Lower leg skin (tissue), 4 donors: ENCODE results near the gene THAP9. TPM values are rescaled to one million over a fixed set of nuclear protein-coding genes. Genes with fewer than 3 reads are reported as not detected.

Source experiments
- DNase-seq, 2 donors: peaks; one replicate each; pipeline ENCODE4 v3.0.0-alpha.2; 2019; ENCODE audit warnings: low spot score in 2 of 2
- H3K4me3 ChIP-seq: fragments of 200-600 bp; sonication (generic); 2 replicates; pipeline ENCODE4 v1.5.1; 2017; ENCODE audit warnings: mild to moderate bottlenecking, low read depth; ENCODE audit not compliant: poor library complexity, severe bottlenecking
- POLR2A ChIP-seq, 2 donors: fragments of 450-650 bp; IDR thresholded peaks; one replicate each; pipeline ENCODE4 v1.6.1; 2016 to 2017; ENCODE audit warnings: antibody characterized with exemption in 2 of 2, mild to moderate bottlenecking in 1 of 2, moderate library complexity in 1 of 2
- WGBS, 2 donors: methylation state at CpG; one replicate each; pipeline ENCODE4 v1.1.5; 2018; 5-methylcytosine and 5-hydroxymethylcytosine counted together
- intact Hi-C: fragments of 100-400 bp; cut with DNase I; formaldehyde crosslinking; loops from one replicate; pipeline ENCODE4 v1.15.0; 2023; ENCODE audit warnings: low total_unique reads
- total RNA-seq, 4 donors: library from RNA; depleted of rRNA; stranded (reverse); fragments of >200 nt; gene quantifications; one replicate each; pipeline ENCODE4 v1.1.0, GENCODE V29; 2016
- TF ChIP-seq, protein P1 (sequence below), 3 donors: fragments of 450-650 bp; IDR thresholded peaks; one replicate each; pipeline ENCODE4 v1.5.1; 2016; ENCODE audit warnings: antibody characterized with exemption in 3 of 3, mild to moderate bottlenecking in 3 of 3, moderate library complexity in 2 of 3

The THAP9 gene
- total RNA-seq, 4 donors from 2014 or later: 3.2 to 3.8 (median 3.5) TPM

- DNase-seq: no peak
- TF ChIP-seq POLR2A (IDR thresholded peaks at IDR 0.05): no peak
- TF ChIP-seq, protein P1, sequence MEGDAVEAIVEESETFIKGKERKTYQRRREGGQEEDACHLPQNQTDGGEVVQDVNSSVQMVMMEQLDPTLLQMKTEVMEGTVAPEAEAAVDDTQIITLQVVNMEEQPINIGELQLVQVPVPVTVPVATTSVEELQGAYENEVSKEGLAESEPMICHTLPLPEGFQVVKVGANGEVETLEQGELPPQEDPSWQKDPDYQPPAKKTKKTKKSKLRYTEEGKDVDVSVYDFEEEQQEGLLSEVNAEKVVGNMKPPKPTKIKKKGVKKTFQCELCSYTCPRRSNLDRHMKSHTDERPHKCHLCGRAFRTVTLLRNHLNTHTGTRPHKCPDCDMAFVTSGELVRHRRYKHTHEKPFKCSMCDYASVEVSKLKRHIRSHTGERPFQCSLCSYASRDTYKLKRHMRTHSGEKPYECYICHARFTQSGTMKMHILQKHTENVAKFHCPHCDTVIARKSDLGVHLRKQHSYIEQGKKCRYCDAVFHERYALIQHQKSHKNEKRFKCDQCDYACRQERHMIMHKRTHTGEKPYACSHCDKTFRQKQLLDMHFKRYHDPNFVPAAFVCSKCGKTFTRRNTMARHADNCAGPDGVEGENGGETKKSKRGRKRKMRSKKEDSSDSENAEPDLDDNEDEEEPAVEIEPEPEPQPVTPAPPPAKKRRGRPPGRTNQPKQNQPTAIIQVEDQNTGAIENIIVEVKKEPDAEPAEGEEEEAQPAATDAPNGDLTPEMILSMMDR (IDR thresholded peaks at IDR 0.05): no peak
- intact Hi-C loops: no loop called here
- H3K4me3 ChIP-seq: peak overlapping the region; percentile 82
- WGBS, 2 donors: 0 to 1% methylated on average over 14 of the region's 14 CpGs
Measured at GRCh38 chr4:82900066-82900410, 497 bp upstream of the THAP9 start.

DNA sequence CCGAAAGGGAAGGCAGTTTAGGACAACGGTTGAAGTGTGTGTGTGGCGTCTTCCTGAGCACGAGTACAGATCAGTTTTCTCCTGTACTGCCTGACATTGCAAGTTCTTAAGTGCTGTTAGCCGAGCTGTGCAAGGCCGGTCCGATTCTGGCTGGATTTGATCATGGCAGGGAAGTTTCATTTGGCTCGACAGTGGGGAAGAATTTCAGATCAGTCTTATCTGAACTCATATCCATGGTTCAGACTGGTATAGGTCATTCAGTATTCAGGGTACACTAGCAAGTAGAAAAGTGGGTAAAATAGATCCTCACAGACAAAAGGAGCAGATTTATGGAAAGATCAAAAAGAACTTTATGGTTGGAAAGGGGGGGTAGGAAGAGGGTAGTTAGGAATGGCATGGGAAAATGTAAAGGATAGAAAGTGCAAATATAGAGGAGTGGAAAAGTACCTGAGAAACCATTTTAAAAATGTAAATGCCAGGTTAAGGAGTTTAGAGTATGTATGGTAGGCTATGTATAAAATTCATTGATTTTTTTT is 716 bp downstream of the THAP9 start:
- intact Hi-C loops: no loop called here
- H3K4me3 ChIP-seq: peak overlapping the region; percentile 58

DNA sequence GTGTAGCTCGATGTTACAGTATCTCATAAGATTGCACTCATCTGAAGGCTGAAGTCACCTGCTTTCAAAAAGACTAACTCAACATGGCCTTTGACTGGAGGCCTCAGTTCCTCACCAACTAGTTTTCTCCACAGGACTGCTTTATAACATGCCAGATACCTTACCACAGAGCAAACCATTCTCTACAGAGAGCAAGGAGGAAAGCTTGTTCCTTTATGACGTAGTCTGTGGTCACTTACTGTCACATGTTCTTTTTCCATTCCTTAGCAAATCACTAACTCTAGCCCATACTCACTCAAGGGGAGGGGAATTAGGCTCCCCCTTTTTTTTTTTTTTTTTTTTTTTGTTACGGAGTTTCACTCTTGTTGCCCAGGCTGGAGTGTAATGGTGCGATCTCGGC is 3.2 kb downstream of the THAP9 start:
- intact Hi-C loops: no loop called here
- 92 to 94% methylated on average over 5 of the region's 5 CpGs for WGBS, 2 donors

More for the DNA sequence above, 716 bp downstream of the THAP9 start:
- TF ChIP-seq, protein P1 (IDR thresholded peaks at IDR 0.05): no peak
- TF ChIP-seq POLR2A (IDR thresholded peaks at IDR 0.05): no peak
- no peak for DNase-seq
- 0 to 1% methylated on average over 8 of the region's 8 CpGs for WGBS, 2 donors

DNA sequence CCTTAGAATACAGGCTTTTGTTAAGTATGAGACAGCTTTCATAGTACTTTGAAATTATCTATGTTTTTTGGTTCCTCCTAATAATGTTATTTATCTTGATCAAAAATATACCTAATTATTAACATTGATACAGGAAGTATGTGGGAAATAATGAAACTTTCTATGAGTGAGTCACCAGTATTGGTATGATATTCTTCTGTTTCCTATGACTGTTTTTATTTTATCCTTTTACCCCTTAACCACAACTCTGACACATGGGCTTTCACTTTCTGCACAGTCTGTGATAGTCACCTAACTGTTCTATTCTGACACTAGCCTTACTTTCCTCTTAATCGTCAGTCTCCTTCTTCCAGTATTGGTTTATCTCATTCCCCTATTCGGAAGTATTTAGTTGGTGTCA is 4.7 kb downstream of the THAP9 start:
- TF ChIP-seq POLR2A (IDR thresholded peaks at IDR 0.05): no peak
- TF ChIP-seq, protein P1 (IDR thresholded peaks at IDR 0.05): no peak
- WGBS, 2 donors: 72 to 89% methylated on average over 2 of the region's 2 CpGs
- no peak overlapping the region for H3K4me3 ChIP-seq
- DNase-seq: no peak
- intact Hi-C loops: no loop called here

More for the DNA sequence above, 3.2 kb downstream of the THAP9 start:
- TF ChIP-seq, protein P1 (IDR thresholded peaks at IDR 0.05): no peak
- H3K4me3 ChIP-seq: no peak overlapping the region
- no peak for DNase-seq

DNA sequence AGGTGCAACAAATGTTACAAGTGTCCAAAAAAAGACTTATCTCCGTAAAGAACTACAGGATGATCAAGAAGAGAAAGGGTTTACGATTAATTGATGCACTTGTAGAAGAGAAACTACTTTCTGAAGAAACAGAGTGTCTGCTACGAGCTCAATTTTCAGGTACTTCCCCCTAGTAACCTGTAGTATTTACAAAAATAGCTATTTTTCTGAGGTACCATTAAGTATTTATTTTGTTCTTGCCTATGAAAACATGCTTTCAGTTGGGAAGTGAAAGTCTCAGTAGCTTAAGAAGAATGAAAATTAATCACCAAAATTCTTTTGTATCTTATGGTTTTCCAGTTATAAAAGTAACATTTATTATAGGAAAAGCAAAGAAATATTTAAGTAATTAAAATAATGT is 5.9 kb downstream of the THAP9 start:
- TF ChIP-seq POLR2A (IDR thresholded peaks at IDR 0.05): no peak
- TF ChIP-seq, protein P1 (IDR thresholded peaks at IDR 0.05): no peak
- no peak for DNase-seq
- 90 to 91% methylated on average over 3 of the region's 3 CpGs for WGBS, 2 donors
- H3K4me3 ChIP-seq: no peak overlapping the region
- intact Hi-C loops: no loop called here

GRCh38 chr4:82909326-82909725 is 8.8 kb downstream of the THAP9 start:
- H3K4me3 ChIP-seq: no peak overlapping the region
- no peak for DNase-seq
- WGBS, 2 donors: 68 to 78% methylated on average over 1 of the region's 1 CpG
- intact Hi-C loops: no loop called here
- TF ChIP-seq, protein P1 (IDR thresholded peaks at IDR 0.05): no peak
- no peak for TF ChIP-seq POLR2A (IDR thresholded peaks at IDR 0.05)
